Activated T-helper 17 cell treated with anti-CD3 and anti-CD28 coated beads, Interleukin-2, amount 50 U/mL, for 72 hours (primary cell): ENCODE measurements around the gene MYO16. TPM values are rescaled to one million over a fixed set of nuclear protein-coding genes. Genes with fewer than 3 reads are reported as not detected.

Experiments used
- ATAC-seq: fragments of 150-1000 bp; cut with Tn5 transposase; replicated peaks from 2 replicates; pipeline ENCODE4 v1.10.0; 2021; ENCODE audit warnings: mild to moderate bottlenecking, moderate library complexity
- H3K27ac Mint-ChIP-seq: one replicate; pipeline ENCODE4 v1.8.0; 2022; ENCODE audit warnings: mixed read lengths
- H3K27me3 Mint-ChIP-seq: one replicate; pipeline ENCODE4 v1.8.0; 2022; ENCODE audit warnings: mixed read lengths
- H3K36me3 Mint-ChIP-seq: one replicate; pipeline ENCODE4 v1.8.0; 2022; ENCODE audit warnings: low read depth, mild to moderate bottlenecking, mixed read lengths
- H3K4me1 Mint-ChIP-seq: one replicate; pipeline ENCODE4 v1.8.0; 2022; ENCODE audit warnings: mixed read lengths
- H3K4me3 Mint-ChIP-seq: one replicate; pipeline ENCODE4 v1.8.0; 2022; ENCODE audit warnings: mild to moderate bottlenecking, mixed read lengths
- H3K9me3 Mint-ChIP-seq: one replicate; pipeline ENCODE4 v1.8.0; 2022; ENCODE audit warnings: mixed read lengths
- total RNA-seq, 2 donors: library from RNA; stranded (reverse); gene quantifications; one replicate each; pipeline ENCODE4 v1.2.3, GENCODE V29; 2022

Gene MYO16
- total RNA-seq, 2 donors from 2014 or later, result not detected

DNA sequence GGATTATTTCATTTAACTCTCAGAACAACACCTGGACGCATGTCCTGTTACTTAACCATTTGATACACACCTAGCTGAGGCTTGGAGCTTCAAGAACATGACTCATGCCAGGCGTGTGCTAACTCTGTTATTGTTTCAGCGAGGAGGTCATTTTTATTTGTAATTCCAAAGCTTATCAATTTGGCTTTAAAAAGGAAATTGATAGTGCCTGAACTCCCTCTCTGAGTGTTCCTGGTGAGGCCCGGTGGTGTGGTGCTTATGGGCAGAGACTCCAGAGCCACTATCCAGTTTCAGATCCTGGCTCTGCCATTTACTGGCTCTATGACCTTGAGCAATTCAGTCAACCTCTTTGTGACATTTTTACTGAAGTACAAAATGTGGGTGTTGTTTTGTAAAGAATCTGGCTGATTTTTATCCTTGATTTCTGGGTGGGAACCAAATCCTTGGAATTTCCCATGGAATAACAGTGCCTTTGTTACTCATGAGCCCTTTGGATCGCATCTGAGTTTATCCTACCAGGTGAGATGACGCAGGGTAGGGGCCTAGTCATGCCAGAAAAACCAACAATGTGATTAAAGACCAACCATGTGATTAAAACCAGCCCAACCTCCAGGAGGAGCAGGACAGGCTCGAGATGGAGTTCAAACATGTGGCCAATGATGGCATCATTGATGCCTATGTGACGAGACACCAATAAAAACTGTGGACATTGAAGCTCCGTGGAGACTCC is 198.8 kb downstream of the MYO16 start:
- ATAC-seq, result no peak
- Mint-ChIP-seq H3K36me3 (no peaks in the 10 kb centered on the region), H3K4me3 (no peak overlapping the region), H3K27ac (no peak overlapping the region), H3K27me3 (peaks cover 7% of the 10 kb centered on the region), H3K9me3 (peaks cover 8% of the 10 kb centered on the region), H3K4me1 (no peaks in the 10 kb centered on the region)

DNA sequence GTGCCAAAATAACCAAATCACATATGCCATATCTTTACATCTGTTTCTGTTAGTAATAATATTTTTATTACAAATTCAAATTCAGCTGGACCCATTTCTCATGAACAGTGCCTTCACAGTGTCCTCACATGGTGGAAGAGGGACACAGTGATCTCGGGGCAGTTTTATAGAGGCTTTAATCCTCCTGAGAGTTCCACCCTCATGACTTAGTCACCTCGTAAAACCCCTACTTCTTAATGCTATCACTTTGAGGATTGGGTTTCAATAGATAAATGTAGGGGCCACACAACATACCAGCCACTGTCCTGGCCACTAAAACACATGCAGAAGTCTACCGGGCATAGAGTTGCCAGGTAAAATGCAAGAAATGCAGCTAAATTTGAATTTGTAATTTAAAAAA is 201.5 kb downstream of the MYO16 start:
- no peak for ATAC-seq
- H3K4me3 Mint-ChIP-seq, result no peak overlapping the region
- no peaks in the 10 kb centered on the region for H3K27me3 Mint-ChIP-seq
- no peaks in the 10 kb centered on the region for H3K4me1 Mint-ChIP-seq
- H3K9me3 Mint-ChIP-seq, result peaks cover 8% of the 10 kb centered on the region
- no peaks in the 10 kb centered on the region for H3K36me3 Mint-ChIP-seq
- H3K27ac Mint-ChIP-seq, result no peak overlapping the region

DNA sequence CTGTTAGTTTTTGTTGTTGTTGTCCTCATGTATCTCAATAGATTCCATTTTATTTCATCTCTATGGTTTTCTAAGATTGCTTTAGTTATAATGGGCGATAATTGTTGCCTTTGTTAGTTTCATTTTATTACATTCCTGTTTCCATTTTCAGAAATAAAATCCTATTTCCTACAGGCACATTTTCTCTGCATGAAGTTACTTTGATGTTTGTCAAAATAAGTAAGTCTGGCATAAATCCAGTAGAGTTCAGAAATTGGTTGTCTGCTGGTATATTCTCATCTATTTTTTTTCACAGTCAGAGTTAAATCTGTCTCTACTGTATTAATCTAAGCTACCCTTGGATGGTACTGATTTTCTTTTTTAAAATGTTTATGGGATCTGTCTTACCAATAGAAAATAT is 204.1 kb downstream of the MYO16 start:
- H3K9me3 Mint-ChIP-seq, result peaks cover 4% of the 10 kb centered on the region
- no peaks in the 10 kb centered on the region for H3K4me1 Mint-ChIP-seq
- H3K27ac Mint-ChIP-seq, result no peak overlapping the region
- H3K4me3 Mint-ChIP-seq, result no peak overlapping the region
- H3K36me3 Mint-ChIP-seq, result no peaks in the 10 kb centered on the region
- H3K27me3 Mint-ChIP-seq, result no peaks in the 10 kb centered on the region
- no peak for ATAC-seq

DNA sequence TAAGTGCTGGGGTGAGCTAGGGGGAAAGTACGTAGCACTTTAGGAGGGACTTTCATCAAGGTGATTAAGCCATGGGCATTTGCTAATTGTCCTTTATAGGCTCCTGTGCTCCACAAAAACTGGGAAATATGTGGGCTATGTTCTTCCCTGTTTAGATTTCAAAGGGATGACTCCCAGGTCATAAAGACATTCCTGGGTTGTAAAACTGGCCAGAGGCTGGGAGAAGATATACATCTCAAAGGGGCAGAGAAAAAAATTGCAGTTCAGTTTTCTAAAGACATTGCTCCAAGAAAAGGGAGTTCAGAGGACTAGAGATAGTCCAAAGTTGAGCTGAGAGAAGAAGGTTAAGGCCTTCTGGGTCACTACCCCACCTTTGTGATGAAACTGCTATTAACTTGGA is 204.8 kb downstream of the MYO16 start:
- Mint-ChIP-seq H3K27me3 (no peaks in the 10 kb centered on the region), H3K27ac (no peak overlapping the region), H3K4me1 (no peaks in the 10 kb centered on the region), H3K9me3 (peaks cover 3% of the 10 kb centered on the region), H3K36me3 (no peaks in the 10 kb centered on the region), H3K4me3 (no peak overlapping the region)
- ATAC-seq, result no peak

DNA sequence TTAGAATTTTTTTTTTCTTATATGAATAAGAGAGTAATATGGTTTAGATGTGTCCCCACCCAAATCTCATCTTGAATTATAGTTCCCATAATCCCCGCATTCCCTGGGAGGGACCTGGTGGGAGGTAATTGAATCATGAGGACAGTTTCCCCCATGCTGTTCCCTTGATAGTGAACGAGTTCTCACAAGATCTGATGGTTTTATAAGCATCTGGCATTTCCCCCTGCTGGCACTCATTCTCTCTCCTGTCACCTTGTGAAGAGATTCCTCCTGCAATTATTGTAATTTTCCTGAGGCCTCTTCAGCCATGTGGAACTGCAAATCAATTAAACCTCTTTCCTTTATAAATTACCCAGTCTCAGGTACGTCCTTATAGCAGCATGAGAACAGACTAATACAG is 205.7 kb downstream of the MYO16 start:
- Mint-ChIP-seq H3K4me3 (no peak overlapping the region), H3K27me3 (no peaks in the 10 kb centered on the region), H3K36me3 (no peaks in the 10 kb centered on the region), H3K4me1 (no peaks in the 10 kb centered on the region), H3K27ac (no peak overlapping the region), H3K9me3 (no peaks in the 10 kb centered on the region)
- ATAC-seq, result no peak

DNA sequence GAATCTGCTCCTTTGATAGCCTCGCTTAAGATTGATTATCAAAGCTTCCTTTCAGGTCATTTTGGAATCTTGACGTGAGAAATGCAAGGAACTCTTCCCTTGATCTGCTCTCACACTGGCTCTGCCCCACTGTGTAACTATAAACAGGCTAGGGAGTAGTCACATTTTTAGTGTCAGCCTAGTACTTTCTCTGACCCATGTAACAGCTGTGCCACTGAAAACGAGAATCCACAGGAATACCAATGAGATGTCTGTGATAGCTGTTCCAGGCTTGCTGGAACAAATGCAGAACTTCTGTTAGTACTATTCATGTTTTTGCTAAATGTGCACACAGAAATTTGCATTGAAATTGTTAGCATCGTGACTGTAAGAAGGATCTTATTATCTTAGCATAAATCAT is 221.3 kb downstream of the MYO16 start:
- H3K4me1 Mint-ChIP-seq, result no peaks in the 10 kb centered on the region
- H3K27me3 Mint-ChIP-seq, result peaks cover 15% of the 10 kb centered on the region
- H3K27ac Mint-ChIP-seq, result no peak overlapping the region
- no peaks in the 10 kb centered on the region for H3K9me3 Mint-ChIP-seq
- ATAC-seq, result no peak
- H3K36me3 Mint-ChIP-seq, result no peaks in the 10 kb centered on the region
- H3K4me3 Mint-ChIP-seq, result no peak overlapping the region

DNA sequence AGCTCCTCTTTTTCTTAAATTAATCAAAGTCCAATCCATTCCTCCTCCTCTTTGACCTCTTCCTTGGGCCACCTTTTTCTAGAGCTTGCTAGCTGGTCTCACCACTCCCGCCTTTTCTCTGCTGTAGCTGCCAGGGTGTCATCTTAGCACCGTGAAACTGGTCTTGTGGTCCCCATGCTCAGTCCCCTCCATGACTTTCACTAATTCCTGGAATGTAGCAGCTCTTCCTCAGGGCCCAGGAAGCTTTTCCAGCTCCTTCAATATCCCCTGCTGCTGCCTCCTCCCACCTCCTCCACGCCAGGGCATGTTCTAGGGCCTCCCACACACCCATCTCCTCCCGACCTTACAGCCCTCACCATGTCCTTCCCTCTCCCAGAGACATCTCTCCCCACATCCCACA is 222.2 kb downstream of the MYO16 start:
- Mint-ChIP-seq H3K4me1 (no peaks in the 10 kb centered on the region), H3K36me3 (no peaks in the 10 kb centered on the region), H3K9me3 (no peaks in the 10 kb centered on the region), H3K27ac (no peak overlapping the region), H3K4me3 (no peak overlapping the region), H3K27me3 (peaks cover 15% of the 10 kb centered on the region)
- no peak for ATAC-seq

DNA sequence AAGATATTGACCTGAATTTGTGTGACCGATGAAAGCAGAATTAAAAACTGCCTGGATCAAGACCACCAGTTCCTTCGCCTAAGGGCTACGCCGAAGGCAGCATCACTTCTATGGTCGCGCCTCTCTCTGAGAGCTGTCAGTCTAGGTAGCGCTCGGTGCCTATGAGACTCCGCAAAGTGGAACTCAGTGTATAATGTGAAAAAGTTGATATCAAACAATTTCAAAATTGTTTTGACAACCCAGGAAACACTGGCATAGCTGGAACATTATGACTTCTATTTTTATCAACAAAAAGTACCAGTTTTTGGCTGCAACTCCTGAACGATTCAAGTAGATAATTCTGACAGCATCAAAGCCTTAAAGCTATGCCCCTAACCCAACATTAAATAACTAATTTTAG is 223.6 kb downstream of the MYO16 start:
- no peaks in the 10 kb centered on the region for H3K9me3 Mint-ChIP-seq
- H3K4me1 Mint-ChIP-seq, result no peaks in the 10 kb centered on the region
- H3K27ac Mint-ChIP-seq, result no peak overlapping the region
- H3K36me3 Mint-ChIP-seq, result no peaks in the 10 kb centered on the region
- H3K4me3 Mint-ChIP-seq, result no peak overlapping the region
- no peak for ATAC-seq
- peaks cover 15% of the 10 kb centered on the region for H3K27me3 Mint-ChIP-seq

DNA sequence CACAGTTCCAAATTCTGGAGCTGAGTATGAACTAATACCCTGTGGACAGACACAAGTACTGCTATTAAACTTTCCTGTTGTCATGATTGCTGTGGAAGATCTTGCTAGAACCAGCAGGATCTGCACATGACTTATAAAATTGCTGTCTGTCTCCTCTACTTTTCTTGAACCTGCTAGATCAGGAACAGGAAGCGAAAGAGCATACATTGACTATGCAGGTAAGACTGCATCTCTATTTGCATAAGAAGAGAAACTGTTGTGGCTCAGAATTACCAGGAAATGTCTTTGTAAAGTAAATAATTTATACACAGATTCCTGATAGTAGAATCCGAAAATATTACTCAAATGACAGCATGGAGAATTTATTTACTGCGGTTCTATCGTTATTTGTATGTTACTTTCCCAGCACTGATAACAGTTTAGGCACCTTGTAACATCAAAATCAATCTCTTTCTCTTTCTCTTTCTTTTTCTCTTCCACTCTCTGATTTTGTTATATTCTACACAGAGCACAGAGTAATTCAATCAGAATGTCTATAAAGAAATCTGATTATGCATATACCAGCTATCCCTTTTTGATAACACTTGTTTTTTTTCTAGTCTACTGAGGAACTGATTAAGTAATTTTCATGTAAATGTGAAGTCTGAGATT is 226.5 kb downstream of the MYO16 start:
- H3K9me3 Mint-ChIP-seq, result no peaks in the 10 kb centered on the region
- no peak for ATAC-seq

DNA sequence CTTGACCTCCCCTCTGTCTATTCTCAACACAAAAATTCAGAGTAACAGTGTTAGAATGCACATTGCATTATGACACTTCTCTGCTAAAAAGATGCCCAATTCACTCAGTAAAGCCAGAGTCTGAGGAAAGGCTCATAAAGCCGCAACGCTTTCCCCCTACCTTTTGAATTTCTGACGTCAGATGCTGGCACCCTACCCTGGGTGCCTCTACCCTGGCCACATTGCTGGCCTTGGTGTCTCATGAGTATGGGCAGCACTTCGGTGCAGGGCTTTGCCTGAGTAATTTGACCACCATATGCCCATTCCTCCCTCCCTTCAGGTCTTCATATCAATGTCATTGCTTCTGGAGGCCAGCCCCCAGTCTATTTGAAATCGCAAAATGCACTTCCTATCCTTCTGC is 229.3 kb downstream of the MYO16 start:
- Mint-ChIP-seq H3K27ac (no peak overlapping the region), H3K27me3 (peaks cover 3% of the 10 kb centered on the region), H3K4me3 (no peak overlapping the region), H3K4me1 (no peaks in the 10 kb centered on the region), H3K9me3 (no peaks in the 10 kb centered on the region), H3K36me3 (no peaks in the 10 kb centered on the region)
- no peak for ATAC-seq

More for the DNA sequence above, 226.5 kb downstream of the MYO16 start:
- Mint-ChIP-seq H3K27me3 (peaks cover 11% of the 10 kb centered on the region), H3K4me1 (no peaks in the 10 kb centered on the region), H3K27ac (no peak overlapping the region), H3K4me3 (no peak overlapping the region), H3K36me3 (no peaks in the 10 kb centered on the region)

DNA sequence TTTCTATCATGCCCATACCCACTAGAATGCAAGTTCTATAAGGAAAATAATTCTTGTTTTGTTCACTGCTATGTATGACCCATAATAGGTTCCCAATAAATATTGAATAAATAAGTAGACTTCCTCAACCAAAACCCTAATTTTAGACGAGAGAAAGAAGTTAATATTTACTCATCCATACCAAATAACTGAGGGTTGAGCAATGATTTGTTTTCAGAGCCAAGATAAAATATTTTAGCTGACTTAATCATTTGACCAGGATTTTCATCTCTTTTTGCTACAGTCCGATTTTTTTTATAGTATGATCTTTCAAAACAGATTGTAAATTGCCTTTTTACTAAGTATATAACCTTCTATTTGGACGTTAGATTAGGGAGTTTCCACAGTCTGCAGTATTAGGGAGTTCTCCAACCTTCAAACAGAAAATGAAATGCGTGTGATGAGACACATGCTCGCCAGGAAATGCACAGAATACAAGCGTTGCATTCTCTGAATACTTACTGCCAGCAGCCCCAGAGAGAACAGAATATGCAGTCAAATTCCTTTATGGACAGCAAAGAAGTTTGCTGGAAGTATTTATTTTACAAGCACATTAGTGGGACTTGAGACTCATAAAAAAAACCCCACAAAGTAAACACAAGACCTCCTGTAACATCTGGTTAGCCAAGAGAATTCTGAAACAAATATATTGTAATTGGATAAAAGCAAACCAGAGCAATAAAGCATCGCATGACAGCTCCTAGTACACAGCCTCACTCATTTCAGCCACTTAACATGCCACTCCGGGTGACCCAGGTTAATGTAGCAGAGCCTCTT is 230.0 kb downstream of the MYO16 start:
- Mint-ChIP-seq H3K36me3 (no peaks in the 10 kb centered on the region), H3K27ac (no peak overlapping the region), H3K9me3 (no peaks in the 10 kb centered on the region), H3K27me3 (peaks cover 3% of the 10 kb centered on the region), H3K4me3 (no peak overlapping the region), H3K4me1 (no peaks in the 10 kb centered on the region)
- no peak for ATAC-seq

DNA sequence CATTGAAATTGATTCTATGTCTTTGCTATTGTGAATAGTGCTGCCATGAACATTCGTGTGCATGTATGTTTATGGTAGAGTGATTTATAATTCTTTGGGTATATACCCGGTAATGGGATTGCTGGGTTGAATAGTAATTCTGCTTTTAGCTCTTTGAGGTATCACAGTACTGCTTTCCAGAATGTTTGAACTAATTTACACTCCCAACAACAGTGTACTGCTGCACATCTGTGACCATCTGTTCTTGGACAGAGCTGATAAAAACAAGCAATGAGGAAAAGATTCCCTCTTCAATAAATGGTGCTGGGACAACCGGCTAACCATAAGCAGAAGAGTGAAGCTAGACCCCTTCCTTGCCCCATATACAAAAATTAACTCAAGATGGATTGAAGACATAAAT is 231.0 kb downstream of the MYO16 start:
- no peak overlapping the region for H3K4me3 Mint-ChIP-seq
- H3K9me3 Mint-ChIP-seq, result no peaks in the 10 kb centered on the region
- no peaks in the 10 kb centered on the region for H3K36me3 Mint-ChIP-seq

DNA sequence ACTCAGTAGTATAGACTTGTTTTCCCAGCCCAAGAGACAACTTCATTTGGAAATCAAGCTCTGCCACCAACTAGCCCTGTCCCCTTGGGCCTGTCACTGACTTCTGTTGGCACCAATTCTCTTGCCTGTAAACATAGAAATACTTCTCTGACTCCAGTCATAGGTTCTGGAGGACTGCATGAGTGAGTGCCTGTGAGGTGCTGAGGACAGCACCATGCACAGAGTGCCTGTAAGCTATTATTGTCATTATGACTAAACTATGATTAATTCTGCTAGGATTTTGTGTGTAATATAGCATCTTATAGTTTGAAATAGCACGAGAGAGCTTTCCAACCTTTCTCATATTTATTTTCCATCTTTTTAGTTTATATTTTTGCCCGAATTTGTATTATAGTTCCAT is 247.9 kb downstream of the MYO16 start:
- H3K4me3 Mint-ChIP-seq, result no peak overlapping the region
- H3K27me3 Mint-ChIP-seq, result no peaks in the 10 kb centered on the region
- no peak overlapping the region for H3K27ac Mint-ChIP-seq
- no peaks in the 10 kb centered on the region for H3K36me3 Mint-ChIP-seq
- no peak for ATAC-seq
- no peaks in the 10 kb centered on the region for H3K9me3 Mint-ChIP-seq
- no peaks in the 10 kb centered on the region for H3K4me1 Mint-ChIP-seq

More for the DNA sequence above, 231.0 kb downstream of the MYO16 start:
- Mint-ChIP-seq H3K27me3 (no peaks in the 10 kb centered on the region), H3K4me1 (no peaks in the 10 kb centered on the region), H3K27ac (no peak overlapping the region)
- no peak for ATAC-seq

DNA sequence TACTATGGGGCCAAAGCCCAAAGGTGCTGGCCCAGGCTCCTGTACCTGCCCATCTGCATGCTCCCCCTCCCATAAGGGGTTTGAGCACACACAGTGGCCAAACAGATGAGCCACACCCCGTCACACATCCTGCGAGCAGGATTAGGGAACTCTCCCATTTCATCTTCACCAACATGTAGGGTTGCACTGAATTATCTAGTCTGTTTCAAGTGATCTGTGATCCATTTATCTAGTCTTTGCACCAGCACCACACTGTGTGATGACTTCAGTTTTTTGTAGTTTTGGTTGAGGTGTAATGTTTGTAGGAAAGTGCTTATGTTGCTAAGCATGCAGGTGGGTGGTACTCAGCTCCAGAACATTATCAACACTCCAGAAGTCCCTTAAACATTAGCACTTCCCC is 249.3 kb downstream of the MYO16 start:
- Mint-ChIP-seq H3K4me3 (no peak overlapping the region), H3K27ac (no peak overlapping the region), H3K9me3 (no peaks in the 10 kb centered on the region), H3K36me3 (no peaks in the 10 kb centered on the region), H3K27me3 (no peaks in the 10 kb centered on the region), H3K4me1 (no peaks in the 10 kb centered on the region)
- ATAC-seq, result no peak
